G401 (cell line): Measurements from ENCODE around the gene TAF10. TPM values are rescaled to one million over a fixed set of nuclear protein-coding genes. Genes with fewer than 3 reads are reported as not detected.

Experiments
- DNase-seq: peaks from one replicate; pipeline ENCODE4 v3.0.0-alpha.2; 2015; ENCODE audit warnings: low spot score
- in situ Hi-C: cut with HindIII; loops from 2 replicates; pipeline ENCODE4 v1.10.0; 2016; ENCODE audit warnings: low sequenced_read_pairs, mixed read lengths
- total RNA-seq: library from RNA; depleted of rRNA; stranded (reverse); fragments of >200 nt; shearing (Covaris generic); gene quantifications from 2 replicates; pipeline ENCODE4 v1.2.3, GENCODE V29; 2014

TAF10 gene
- total RNA-seq, 1 experiment from 2014 or later = 64.5 TPM

DNA sequence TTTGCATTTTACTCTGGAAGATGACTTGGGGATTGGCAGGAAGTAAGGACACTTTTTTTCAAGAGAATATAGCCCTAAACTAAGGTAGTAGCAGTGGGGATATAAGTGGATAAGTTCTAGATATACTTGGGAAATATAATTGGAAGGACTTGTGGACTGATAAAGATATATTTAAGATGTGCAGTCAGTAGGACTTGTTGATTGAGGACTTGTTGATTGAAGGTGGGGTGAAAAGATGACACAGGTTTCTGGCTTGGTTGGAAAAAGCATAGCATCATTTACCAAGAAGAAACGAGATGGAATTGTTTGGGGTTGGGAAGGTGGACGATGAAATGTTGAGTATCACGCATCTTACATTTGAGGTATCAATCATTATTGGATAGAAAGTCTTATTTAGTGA lies 1.5 kb upstream of the TAF10 start:
- in situ Hi-C loops = no loop called here

DNA sequence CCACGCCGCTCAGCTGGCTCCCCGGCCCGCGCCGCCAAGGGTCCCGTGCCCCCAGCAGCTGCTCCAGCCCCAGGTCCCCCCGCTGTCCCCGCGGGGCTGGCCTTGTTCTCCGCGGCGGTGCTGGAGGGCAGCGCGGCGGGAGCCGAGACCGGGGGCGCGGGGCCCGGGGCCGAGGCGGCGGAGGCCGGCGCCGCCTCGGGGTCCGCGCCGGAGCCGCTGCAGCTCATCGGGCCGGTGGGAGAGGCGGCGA lies 128 bp downstream of the TAF10 start:
- in situ Hi-C loops = no loop called here

More for the DNA sequence above, 1.5 kb upstream of the TAF10 start:
- no peak for DNase-seq

DNA sequence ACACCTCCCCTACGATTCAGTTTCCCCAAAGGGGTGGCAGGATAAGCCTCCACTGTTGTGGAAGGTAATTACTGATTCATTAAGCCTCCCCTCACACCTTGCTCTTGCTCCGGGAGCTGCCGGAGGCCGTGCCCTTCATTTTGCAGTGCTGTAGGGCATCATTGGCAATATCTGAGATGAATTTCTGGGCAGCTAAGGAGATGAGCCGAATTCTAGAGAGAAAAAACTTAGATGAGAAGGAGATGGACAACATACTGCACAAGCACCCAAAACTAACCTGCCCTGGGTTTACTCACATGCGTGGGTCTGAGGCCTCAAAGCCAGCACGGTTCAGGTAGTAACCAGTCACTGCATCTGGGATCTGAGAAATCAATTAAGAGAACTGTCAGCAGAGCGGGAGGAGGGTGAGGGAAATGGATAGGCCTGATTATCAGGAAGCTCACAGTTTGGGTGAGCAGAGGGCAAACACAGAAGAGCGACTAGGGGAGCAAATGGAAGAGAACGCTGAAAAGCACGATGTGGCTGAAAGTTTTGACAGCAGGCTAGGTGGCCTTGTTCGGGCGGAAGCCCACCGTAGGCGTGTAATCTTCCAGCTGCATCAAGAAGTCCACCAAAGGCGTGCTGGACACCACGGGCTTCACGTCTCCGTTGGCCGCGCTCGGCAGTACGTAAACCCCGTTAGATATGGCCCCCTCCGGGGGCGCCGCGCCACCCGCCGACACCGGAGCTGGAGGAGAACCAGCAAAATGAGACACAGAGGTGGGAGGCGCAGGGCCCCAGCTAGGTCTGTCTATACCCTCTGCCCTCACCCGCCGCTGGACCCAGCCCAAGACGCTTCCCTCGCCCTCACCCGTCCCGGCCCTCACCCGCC lies 689 bp downstream of the TAF10 start:
- DNase-seq = no peak
- in situ Hi-C loops = no loop called here

More for the DNA sequence above, 128 bp downstream of the TAF10 start:
- no peak for DNase-seq

DNA sequence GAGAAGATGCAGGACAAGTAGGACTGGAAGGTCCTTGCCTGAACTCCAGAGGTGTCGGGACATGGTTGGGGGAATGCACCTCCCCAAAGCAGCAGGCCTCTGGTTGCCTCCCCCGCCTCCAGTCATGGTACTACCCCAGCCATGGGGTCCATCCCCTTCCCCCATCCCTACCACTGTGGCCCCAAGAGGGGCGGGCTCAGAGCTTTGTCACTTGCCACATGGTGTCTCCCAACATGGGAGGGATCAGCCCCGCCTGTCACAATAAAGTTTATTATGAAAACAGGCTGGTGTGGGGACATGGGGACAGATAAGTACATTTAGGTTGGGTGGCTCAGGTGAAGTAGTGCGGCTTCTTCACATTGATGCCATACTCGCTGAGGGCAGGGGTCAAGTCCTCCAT lies 1.4 kb downstream of the TAF10 start:
- no peak for DNase-seq

DNA sequence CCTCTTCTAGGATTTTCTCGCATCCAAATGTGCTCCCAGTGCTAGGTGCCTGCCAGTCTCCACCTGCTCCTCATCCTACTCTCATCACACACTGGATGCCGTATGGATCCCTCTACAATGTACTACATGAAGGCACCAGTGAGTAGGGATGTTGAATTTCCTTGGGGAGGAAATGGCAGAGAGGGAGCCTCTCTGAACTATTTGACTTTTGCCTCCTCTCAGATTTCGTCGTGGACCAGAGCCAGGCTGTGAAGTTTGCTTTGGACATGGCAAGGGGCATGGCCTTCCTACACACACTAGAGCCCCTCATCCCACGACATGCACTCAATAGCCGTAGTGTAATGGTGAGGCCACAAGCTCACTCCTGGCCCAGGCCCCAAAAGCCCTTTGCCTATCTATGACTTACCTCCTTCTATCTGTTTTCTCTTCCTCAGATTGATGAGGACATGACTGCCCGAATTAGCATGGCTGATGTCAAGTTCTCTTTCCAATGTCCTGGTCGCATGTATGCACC lies 2.5 kb downstream of the TAF10 start:
- in situ Hi-C loops = no loop called here
- no peak for DNase-seq

More for the DNA sequence above, 1.4 kb downstream of the TAF10 start:
- in situ Hi-C loops = no loop called here

DNA sequence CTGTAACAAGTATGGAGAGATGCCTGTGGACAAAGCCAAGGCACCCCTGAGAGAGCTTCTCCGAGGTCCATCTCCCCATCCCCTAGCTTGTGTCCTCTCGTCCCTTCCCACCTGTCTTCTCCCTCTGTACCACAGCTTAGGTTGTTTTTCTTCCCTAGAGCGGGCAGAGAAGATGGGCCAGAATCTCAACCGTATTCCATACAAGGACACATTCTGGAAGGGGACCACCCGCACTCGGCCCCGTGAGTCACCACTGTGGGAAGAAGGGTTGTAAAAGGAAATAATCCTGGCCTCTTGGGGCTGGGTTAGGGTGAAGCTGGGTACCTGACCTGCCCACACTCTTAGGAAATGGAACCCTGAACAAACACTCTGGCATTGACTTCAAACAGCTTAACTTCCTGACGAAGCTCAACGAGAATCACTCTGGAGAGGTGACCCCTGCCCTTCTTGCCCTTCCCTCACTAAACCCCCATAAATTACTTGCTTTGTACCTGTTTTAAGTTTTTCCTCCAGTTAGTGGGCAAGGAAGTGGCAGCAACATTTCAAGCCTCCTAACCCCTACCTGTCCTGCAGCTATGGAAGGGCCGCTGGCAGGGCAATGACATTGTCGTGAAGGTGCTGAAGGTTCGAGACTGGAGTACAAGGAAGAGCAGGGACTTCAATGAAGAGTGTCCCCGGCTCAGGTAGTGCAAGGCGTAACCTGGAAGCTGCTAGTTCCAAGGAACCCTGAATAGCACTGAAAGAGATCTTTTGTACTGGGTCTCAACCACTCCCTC lies 3.1 kb downstream of the TAF10 start:
- in situ Hi-C loops = no loop called here
- no peak for DNase-seq

DNA sequence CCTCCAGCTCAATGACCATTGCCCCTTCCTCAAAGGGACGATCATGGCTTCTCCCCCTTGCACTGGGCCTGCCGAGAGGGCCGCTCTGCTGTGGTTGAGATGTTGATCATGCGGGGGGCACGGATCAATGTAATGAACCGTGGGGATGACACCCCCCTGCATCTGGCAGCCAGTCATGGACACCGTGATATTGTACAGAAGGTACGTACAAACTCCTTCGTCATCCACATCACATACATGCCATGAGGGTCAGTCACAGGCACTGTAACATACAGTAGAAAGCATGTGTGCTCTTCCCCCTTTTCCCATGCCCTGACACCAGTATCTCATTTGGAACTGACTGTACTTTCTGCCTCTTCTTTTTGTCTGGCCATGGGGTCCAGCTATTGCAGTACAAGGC lies 4.0 kb downstream of the TAF10 start:
- in situ Hi-C loops = no loop called here
- no peak for DNase-seq

DNA sequence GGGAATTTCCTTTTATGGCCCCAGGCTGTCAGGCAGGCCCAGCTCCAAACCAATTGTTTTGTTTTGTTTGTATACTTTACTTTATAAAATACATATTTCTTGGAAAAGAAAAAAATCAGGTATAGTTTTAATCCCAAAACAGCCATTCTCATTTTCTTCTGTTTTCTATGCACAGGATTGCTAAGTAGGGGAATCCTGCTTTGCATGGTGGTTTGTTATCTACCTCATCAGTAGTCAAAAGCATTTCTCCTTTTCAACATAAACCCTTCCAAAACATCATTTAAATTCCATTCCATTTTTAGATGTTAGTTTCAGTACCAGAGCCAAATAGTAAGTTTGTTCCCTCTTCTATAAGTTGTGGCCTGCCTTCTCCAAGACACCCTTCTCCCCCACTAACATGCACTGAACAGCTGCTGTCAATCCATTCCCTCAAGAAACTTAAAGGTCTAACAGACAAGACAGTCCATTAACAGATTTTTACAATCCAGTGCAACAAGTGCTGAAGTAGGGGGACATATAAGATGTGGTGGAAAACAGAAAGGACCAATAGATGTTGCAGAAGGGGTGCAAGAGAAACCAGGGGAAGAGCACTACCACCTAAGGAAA lies 4.7 kb downstream of the TAF10 start:
- no peak for DNase-seq
- in situ Hi-C loops = no loop called here

DNA sequence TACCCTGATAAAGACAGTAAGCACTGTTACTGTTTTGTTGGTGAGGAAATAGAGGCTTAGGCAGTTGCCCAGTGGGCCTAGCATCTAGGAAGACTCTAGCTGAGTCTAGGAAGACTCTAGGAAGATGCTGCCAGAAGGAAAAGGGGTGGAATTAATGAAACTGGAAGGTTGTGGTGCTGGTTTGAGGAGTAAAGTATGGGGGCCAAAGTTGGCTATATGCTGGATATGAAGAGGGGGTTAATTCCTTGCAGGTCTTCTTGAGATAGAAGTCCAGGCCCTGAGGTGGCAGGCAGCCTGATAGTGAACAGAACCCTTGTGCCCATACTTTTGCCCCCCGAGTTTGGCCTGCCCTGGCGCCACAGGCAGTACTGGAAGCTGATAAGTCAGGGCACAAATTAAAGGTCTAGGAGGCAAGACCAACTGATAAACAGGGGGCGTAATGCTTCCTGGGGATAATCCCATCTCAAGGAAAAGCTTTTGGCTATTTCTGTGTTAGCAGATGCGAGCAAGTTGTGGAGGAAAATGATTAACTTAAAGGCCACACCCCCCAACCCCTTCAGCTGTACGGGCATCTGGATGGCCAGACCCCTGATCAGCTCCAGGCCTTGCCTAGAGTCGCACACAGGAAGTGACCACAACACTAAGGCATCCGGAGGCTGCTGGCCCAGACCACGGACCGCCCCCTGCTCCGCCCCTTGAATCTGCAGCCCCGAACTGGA lies 5.4 kb downstream of the TAF10 start:
- DNase-seq = peak; percentile 57
- in situ Hi-C loops = no loop called here

DNA sequence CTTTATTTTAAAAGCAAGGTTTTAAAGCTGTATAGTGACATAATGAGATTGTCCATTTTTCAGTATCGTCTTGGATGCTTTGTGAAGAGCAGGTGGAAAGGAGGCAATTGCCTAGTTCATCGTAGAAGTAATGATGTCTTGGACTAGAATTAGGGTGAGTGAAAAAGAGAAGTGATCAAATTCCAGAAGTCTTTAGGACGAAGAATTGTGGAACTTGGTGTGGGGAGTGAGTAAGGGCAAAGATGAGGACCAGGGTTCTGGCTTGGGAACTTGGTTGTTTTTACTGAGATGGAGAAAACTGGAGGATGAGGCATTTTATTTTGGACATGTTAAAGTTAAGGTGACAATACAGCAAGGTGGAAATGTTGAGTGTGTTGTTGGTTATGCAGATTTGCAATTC lies 7.2 kb downstream of the TAF10 start:
- in situ Hi-C loops = no loop called here
- DNase-seq = no peak

DNA sequence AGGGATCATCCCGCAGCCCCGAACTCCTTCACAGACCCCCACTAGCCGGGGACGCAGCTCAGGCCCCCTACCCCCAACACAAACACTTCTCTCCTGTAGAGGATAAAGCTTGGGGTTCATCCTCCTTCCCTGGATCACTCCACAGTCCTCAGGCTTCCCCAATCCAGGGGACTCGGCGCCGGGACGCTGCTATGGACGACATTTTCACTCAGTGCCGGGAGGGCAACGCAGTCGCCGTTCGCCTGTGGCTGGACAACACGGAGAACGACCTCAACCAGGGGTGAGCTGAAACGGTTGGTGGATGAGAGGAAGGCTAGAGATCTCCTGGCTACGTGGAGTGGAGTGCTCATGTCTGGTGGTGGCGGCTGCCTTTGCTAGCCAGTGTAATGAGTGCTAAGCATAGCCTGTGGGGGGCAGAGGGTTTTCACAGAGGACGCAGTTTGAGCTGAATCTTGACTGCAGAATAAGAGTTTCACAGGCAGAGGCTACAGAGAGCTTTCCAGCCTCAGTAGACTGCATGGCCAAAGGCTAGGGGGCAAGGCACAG lies 7.9 kb downstream of the TAF10 start:
- in situ Hi-C loops = no loop called here
- DNase-seq = peak; percentile 73

DNA sequence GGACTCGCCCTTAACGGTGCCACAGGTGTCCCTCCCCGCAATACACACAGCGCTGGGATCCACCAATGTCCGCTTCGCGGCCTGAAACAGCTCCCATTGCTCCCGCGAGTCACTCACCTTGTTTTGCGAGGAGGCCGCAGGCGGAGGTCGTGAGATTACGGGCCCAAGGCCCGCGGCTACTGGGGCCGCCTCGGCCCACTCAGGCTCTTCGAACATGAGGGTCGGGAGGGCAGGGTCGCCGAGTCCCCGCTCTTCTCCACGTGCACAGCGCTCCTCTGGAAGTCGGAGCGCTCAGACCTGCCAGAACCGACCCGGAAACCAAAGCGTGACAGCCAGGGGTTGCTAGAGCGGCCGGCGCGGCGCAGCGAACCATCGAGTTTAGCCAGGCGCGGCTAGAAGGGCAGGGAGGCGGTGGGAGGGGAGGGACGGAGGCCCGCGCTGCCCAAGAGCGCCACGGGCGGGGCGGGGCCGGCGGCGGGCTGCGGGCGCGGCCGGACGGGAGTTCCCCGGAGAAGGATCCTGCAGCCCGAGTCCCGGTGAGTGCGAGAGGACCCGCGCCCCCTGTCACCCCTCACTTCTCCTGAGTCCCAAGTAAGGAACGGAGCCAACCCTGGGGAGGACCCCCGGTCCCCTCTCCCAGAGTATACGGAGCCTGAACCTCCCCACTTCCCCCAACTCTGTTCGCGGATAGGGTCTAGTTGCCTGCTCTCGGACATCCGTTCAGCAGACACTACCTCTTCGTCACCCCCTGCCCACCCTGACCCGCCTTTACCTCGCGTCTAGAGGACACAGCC lies 8.5 kb downstream of the TAF10 start, which contains the start of the genes ILK and RRP8:
TSS of gene ILK (plus strand) at position 488 of the 794 bp plus-strand sequence. CDS start 498 bp downstream, outside the sequence.
TSS of gene RRP8 (minus strand) at position 330 of the 794 bp plus-strand sequence. CDS start at position 216, 114 bp downstream.
- in situ Hi-C loops = no loop called here
- peak; percentile 92 for DNase-seq

DNA sequence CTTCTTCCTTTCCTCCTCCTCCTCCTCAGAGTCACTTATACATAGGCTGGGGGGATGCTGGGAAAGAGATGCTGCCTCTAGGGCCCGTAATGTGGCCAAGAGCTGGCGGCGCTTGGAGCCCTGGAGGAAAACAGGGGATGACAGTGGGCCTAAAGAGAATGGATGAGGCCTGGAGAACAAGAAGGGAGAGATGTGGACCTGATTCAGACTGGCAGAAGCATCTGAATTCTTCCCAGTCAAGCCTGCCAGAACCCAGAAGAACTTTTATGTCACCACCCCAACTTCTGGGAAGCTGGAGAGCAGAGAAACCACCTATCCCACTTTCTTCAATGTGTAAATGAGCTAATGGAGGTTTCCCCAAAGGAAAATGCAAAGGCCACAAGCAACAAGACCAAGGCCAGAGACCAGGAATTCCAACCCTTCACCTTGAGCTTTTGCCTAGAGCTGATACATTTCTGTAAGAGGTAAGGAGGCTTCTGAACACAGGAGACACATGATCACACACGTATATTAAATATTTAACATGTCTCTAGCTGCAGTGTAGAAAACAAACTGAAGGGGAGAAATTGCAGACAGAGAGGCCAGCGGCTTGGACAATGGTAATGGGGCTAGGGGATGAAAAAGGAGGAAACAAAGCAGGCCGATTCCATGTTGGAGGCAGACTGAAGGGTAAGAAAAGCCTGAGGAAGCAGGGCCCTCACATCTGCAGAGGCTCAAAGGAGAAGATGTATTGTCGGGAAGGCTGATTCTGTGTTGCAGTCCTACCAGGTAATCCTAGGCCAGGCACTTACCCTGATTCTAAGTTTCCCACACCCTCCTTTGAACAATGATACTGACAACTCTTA lies 9.7 kb downstream of the TAF10 start:
- in situ Hi-C loops = no loop called here
- no peak for DNase-seq

DNA sequence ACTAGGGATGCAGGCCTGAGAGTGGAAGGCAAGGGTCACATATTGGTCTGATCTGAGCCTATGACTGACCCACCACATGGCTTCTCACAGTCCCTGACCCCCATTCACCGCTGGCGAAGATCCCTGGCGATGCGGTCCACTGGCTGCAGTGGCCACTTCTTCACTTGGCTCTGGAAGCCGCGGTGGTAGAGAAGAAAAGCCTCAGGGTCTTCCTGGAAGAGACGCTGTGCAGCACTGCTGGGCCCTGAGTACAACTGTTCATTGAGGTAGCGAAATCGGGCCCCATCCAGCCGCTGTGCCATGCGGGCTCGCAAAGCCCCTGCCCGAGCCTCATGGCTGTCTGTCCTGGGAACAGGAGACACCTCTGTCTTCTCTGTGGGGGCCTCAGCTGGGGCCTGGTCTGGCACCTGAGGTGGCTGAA lies 11.0 kb downstream of the TAF10 start:
- in situ Hi-C loops = no loop called here

DNA sequence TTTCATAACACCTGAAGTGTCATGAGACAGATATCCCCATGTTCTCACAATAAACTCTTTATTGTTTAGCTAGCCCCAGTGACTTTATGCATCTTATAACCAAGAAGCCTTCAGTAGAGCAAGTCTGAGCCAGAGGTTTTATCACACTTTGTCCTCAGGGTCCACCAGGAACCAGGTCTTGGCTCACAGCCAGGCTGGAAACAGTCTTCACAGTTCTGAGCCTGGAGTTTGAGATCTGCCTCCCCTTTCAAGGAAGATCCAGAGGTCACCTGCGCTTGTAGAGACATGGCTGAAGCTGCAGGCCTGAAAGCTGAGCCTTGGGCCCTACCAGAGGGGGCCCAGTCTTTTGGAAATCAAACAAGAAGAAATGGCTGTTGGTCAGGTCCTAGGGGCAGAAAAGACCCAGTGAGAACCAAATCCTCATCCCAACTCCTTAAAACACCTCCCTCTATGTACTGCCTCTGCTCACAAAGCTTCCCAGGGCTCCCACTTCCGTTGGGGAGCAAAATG lies 12.1 kb downstream of the TAF10 start:
- in situ Hi-C loops = no loop called here
- DNase-seq = no peak

More for the DNA sequence above, 11.0 kb downstream of the TAF10 start:
- no peak for DNase-seq

DNA sequence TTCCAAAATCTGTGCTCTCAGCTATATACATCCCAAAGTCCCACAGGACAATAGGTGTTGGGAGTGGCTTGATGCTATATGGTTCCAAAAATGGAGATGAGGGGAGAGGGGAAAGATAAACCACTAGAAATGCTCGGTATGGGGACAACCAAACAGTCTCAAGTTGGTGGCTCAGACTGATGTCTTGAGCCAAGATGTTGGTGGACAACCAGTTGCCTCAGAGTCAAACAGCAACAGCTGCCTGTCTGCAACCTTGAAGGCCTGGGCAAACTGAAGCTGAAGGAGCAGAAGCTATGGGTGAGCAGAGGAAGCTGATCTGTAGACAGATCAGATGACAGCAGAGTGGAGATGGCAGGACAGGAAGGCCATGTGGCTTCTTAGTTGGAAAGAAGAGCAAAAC lies 12.6 kb downstream of the TAF10 start:
- in situ Hi-C loops = no loop called here
- no peak for DNase-seq

DNA sequence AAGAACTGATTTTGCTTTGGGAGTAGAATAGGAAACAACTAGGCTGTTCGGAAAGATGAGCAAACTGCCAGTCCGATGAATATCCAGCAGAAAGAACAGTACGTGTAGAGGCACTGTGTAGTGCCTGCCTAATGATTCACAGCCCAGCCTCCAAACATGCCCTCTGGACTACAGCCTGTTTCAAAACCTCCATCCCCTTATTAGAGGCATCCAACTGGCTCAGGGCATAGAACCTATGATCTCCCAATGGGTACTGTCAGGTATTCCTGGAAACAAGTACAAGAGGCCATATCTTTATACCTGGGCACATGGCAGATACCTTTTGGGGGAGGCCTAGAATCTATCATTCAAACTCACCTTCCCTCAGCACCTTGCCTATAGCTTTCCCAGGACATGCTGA lies 13.5 kb downstream of the TAF10 start:
- in situ Hi-C loops = no loop called here
- DNase-seq = no peak
